Kidney epithelial cell (primary cell): ENCODE results near the gene SLC14A1. TPM values are rescaled to one million over a fixed set of nuclear protein-coding genes. Genes with fewer than 3 reads are reported as not detected.

ENCODE experiments used
- DNase-seq: peaks from one replicate; pipeline ENCODE4 v3.0.0-alpha.2; 2010; ENCODE audit warnings: low read depth
- H3K27me3 ChIP-seq: 2 replicates; pipeline ENCODE4 v1.6.0; 2011; ENCODE audit warnings: low read length; ENCODE audit not compliant: control insufficient read depth, insufficient read depth
- H3K36me3 ChIP-seq: 2 replicates; pipeline ENCODE4 v1.5.1; 2011; ENCODE audit warnings: low read length; ENCODE audit not compliant: control insufficient read depth, insufficient read depth
- H3K4me3 ChIP-seq: 2 replicates; pipeline ENCODE4 v1.5.1; 2011; ENCODE audit warnings: low read depth, mild to moderate bottlenecking, control low read depth, low read length
- CTCF ChIP-seq: IDR thresholded peaks from 2 replicates; pipeline ENCODE4 v1.5.1; 2011; ENCODE audit warnings: mild to moderate bottlenecking, moderate library complexity, low read length, control low read depth, inconsistent platforms; ENCODE audit not compliant: insufficient read depth, poor library complexity, severe bottlenecking
- total RNA-seq: library from RNA; depleted of rRNA; stranded (reverse); fragments of >200 nt; gene quantifications from 2 replicates; pipeline ENCODE4 v1.2.3, GENCODE V29; 2015

The SLC14A1 gene
- total RNA-seq, 1 donor from 2014 or later: 0.08 TPM

DNA sequence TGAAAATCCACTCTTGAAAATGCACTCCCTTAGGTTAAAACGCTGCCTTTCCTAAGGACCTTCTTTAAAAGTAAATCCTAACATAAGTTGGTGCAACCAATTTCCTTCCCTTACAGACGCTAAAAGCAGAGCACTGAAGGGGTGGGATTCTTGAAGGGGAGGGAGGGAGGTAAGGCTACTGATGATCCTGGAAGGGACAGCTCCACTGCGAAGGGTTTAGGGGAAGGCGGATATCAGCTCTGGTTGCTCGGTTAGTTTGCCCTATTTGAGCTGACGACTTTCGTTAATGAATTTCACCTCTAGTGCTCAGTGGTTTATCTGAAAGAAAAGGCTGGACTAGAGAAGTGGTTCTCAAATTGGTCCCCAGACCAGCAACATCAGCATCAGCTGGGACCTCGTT lies 51.8 kb downstream of the SLC14A1 start:
- TF ChIP-seq CTCF: no peak
- peak overlapping the region; percentile 47 for H3K4me3 ChIP-seq

GRCh38 chr18:45777393-45777792 lies 53.4 kb downstream of the SLC14A1 start:
- H3K27me3 ChIP-seq: no peaks in the 10 kb centered on the region
- TF ChIP-seq CTCF: no peak
- DNase-seq: no peak
- no peaks in the 10 kb centered on the region for H3K36me3 ChIP-seq
- no peak overlapping the region for H3K4me3 ChIP-seq

More for the DNA sequence above, 51.8 kb downstream of the SLC14A1 start:
- Histone ChIP-seq H3K27me3 (no peaks in the 10 kb centered on the region), H3K36me3 (no peaks in the 10 kb centered on the region)
- DNase-seq: no peak

- Histone ChIP-seq H3K27me3 (no peaks in the 10 kb centered on the region), H3K4me3 (no peak overlapping the region), H3K36me3 (no peaks in the 10 kb centered on the region)
- DNase-seq: no peak
- TF ChIP-seq CTCF: no peak
Measured at GRCh38 chr18:45780568-45780967, 56.6 kb downstream of the SLC14A1 start.

DNA sequence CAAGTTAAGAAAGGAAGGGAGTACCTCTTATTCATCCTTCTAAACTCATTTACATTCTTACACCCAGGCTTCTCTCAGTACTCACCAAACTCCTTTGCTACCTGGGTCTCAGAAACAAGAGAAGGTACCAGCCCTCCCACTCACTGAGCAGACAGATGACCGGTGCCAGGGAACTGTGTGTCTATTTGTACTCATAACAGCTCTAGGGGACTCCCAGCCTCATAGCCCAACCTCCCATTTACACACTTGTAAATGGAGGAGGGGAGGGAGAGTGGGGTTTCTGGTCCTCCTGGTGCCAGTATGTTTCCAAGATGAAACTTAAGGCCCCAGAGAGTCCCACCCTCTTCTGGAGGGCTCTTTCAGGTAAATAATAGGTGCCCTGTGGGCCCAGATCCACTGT lies 58.7 kb downstream of the SLC14A1 start:
- no peak for DNase-seq
- Histone ChIP-seq H3K27me3 (no peaks in the 10 kb centered on the region), H3K36me3 (no peaks in the 10 kb centered on the region), H3K4me3 (no peak overlapping the region)
- no peak for TF ChIP-seq CTCF

DNA sequence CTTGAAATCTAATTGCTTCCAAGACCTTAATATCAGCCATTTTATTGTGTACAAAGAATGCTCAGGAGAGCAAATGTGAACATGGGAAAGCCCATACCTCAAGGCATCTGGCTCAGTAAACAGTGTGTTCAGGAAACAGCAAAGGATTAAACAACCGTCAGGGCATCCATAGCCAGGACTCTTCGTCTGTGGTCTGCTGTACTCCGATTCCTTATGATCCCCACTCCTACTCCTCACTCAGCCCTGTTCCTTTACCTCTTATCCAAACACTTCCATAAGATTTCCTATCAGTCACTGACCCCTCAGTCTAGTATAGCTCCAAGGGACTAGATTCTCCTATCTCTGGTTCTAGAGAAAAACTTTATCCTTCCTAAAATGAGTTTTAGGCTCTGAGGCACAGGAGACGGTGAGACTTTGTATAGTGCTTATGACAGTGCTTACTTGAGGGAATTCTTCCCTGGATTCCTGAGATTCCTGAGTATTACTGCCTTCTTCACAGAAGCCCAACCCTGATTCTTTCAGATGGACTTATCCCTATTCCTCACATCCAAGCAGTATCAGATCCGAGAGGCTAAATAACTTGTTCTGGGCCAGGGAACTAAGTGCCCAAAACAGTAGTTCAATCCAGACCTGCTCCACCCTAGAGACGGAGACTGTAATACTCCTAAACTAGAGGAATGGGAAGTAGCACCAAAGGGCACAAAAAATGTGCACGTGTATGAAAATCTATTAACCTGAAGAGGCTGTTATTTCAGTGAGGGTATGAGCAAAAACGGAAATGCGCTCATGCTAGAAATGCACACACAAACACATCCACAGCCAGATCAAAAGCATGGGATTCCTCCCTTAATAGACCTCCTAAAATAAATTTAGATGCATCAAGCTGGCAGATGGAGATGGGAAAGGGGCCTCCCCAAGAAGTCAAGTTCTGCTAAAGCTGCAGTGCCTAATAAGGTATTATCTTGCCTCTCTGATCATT lies 59.4 kb downstream of the SLC14A1 start:
- H3K4me3 ChIP-seq: no peak overlapping the region
- H3K36me3 ChIP-seq: no peaks in the 10 kb centered on the region
- no peak for DNase-seq
- TF ChIP-seq CTCF: no peak
- H3K27me3 ChIP-seq: no peaks in the 10 kb centered on the region

GRCh38 chr18:45785134-45785533 lies 61.2 kb downstream of the SLC14A1 start:
- no peaks in the 10 kb centered on the region for H3K27me3 ChIP-seq
- no peak for TF ChIP-seq CTCF
- no peak for DNase-seq
- no peak overlapping the region for H3K4me3 ChIP-seq
- H3K36me3 ChIP-seq: no peaks in the 10 kb centered on the region
